Adrenal gland (tissue), 12 donors: ENCODE data around the gene MARK2. TPM values are rescaled to one million over a fixed set of nuclear protein-coding genes. Genes with fewer than 3 reads are reported as not detected.

Source experiments
- DNase-seq, 7 donors: peaks; one replicate each; pipeline ENCODE4 v3.0.0-alpha.2; 2019 to 2020
- H3K27ac ChIP-seq, 5 donors: fragments of 200-600 bp; sonication (generic) in 4 of 5; 1 replicate in 3 of 5; 2 replicates in 2 of 5; pipeline versions ENCODE4 v1.5.1 to v1.8.0; 2016 to 2020; ENCODE audit warnings: mild to moderate bottlenecking in 1 of 5
- H3K27me3 ChIP-seq: fragments of 200-600 bp; 2 replicates; pipeline ENCODE4 v1.8.0; 2021
- H3K36me3 ChIP-seq, 2 donors: fragments of 200-600 bp; replicated peaks in 1 of 2; 1 replicate in 1 of 2; 2 replicates in 1 of 2; pipeline versions ENCODE4 v1.5.1 to v1.8.0; 2018 to 2022
- H3K4me1 ChIP-seq, 2 donors: fragments of 200-600 bp; replicated peaks in 1 of 2; 1 replicate in 1 of 2; 2 replicates in 1 of 2; pipeline versions ENCODE4 v1.5.1 to v1.8.0; 2018 to 2021
- H3K4me3 ChIP-seq, 4 donors: fragments of 200-600 bp; sonication (generic) in 3 of 4; one replicate each; pipeline ENCODE4 v1.5.1; 2016 to 2018
- H3K9me3 ChIP-seq, 3 donors: fragments of 200-600 bp; sonication (generic) in 1 of 3; replicated peaks in 1 of 3; 1 replicate in 2 of 3; 2 replicates in 1 of 3; pipeline versions ENCODE4 v1.5.1 to v1.8.0; 2016 to 2021
- CTCF ChIP-seq, 6 experiments: fragments of 450-650 bp in 4 of 6; fragments of 200-600 bp in 2 of 6; sonication (generic) in 1 of 6; IDR thresholded peaks; 1 replicate in 5 of 6; 2 replicates in 1 of 6; pipeline versions ENCODE4 v1.5.1 to v1.8.0; 2016 to 2021; ENCODE audit warnings: antibody characterized with exemption in 6 of 6, mild to moderate bottlenecking in 2 of 6, moderate library complexity in 1 of 6
- POLR2A ChIP-seq, 2 donors: fragments of 450-650 bp; IDR thresholded peaks; one replicate each; pipeline ENCODE4 v1.6.1; 2017; ENCODE audit warnings: antibody characterized with exemption in 2 of 2, mild to moderate bottlenecking in 2 of 2, moderate library complexity in 1 of 2
- WGBS, 4 donors: extraction: QIAGEN DNeasy Blood & Tissue Kit in 2 of 4; methylation state at CpG; one replicate each; pipeline versions ENCODE4 v1.1.5 to v1.1.7; 2013 to 2017; 5-methylcytosine and 5-hydroxymethylcytosine counted together
- intact Hi-C, 2 donors: fragments of 100-400 bp; cut with DNase I; formaldehyde crosslinking; loops; one replicate each; pipeline versions ENCODE4 v1.14.1 to v1.15.0; 2022 to 2023
- polyA plus RNA-seq, 3 donors: library from polyadenylated mRNA; stranded (reverse); fragments of 200-250 nt in 2 of 3; fragments of 350-450 nt in 1 of 3; fragmentation: Illumina TruSeq in 1 of 3; extraction: RNeasy Lipid Tissue Mini Kit (QIAGEN cat#74804) in 1 of 3; gene quantifications; one replicate each; pipeline ENCODE4 v1.2.3, GENCODE V29; 2013 to 2014
- total RNA-seq, 9 donors: library from RNA; depleted of rRNA in 4 of 9; stranded (reverse); fragments of >200 nt in 4 of 9; fragments of 120-200 nt in 1 of 9; fragmentation: NEBNext Ultra II Directional in 1 of 9; extraction: Animal tissue kit (Norgen Biotek cat#: 25700) in 1 of 9; gene quantifications; one replicate each; pipeline versions ENCODE4 v1.1.0 to v1.2.4, GENCODE V29; 2013 to 2023
- donor health status: healthy with polysubstance abuse.
- donor health status: Bipolar disorder and iron deficiency.
- donor health status: DM: yes; HTN: yes; CAD: no.
- donor health status: DM: no; HTN: no; CAD: no.
- donor health status: DM: no; HTN: no; CAD: no.
- donor health status: DM: yes; HTN: yes; CAD: no.

The MARK2 gene
- total and polyA plus RNA-seq, 12 donors: 7.3 to 39.7 (median 31.6) TPM

- H3K36me3 ChIP-seq: peaks cover 0 to 3% of the 10 kb centered on the region in 2 donors
- no peak overlapping the region for H3K27ac ChIP-seq
- no peak for DNase-seq
- H3K4me3 ChIP-seq: no peak overlapping the region
- 89 to 92% (median 91%) methylated on average over 23 to 34 of the region's 34 CpGs for WGBS, 4 donors
- intact Hi-C loops: no loop called here
- peaks cover 20 to 45% of the 10 kb centered on the region in 2 donors for H3K4me1 ChIP-seq
- no peaks in the 10 kb centered on the region for H3K9me3 ChIP-seq
- TF ChIP-seq POLR2A (IDR thresholded peaks at IDR 0.05): no peak
- no peak for TF ChIP-seq CTCF (IDR thresholded peaks at IDR 0.05)
- H3K27me3 ChIP-seq: no peaks in the 10 kb centered on the region
Measured at GRCh38 chr11:63913866-63914830, 75.2 kb downstream of the MARK2 start.

- no peak overlapping the region for H3K27ac ChIP-seq
- H3K36me3 ChIP-seq: no peaks in the 10 kb centered on the region
- H3K27me3 ChIP-seq: no peaks in the 10 kb centered on the region
- H3K9me3 ChIP-seq: no peaks in the 10 kb centered on the region
- H3K4me1 ChIP-seq: peaks cover 20 to 46% of the 10 kb centered on the region in 2 donors
- TF ChIP-seq POLR2A (IDR thresholded peaks at IDR 0.05) (no peak), CTCF (IDR thresholded peaks at IDR 0.05) (no peak)
- DNase-seq: no peak
- WGBS, 4 donors: 67 to 78% (median 73%) methylated on average over 13 to 20 of the region's 20 CpGs
- H3K4me3 ChIP-seq: no peak overlapping the region
- intact Hi-C loops: no loop called here
Measured at GRCh38 chr11:63914896-63915691, 76.2 kb downstream of the MARK2 start.

- intact Hi-C loops: no loop called here
- peak in 4 of 7 donors; percentile 30 to 56 (median 49) for DNase-seq
- peak overlapping the region in 1 of 5 donors; percentile 81 for H3K27ac ChIP-seq
- H3K27me3 ChIP-seq: no peaks in the 10 kb centered on the region
- H3K9me3 ChIP-seq: no peaks in the 10 kb centered on the region
- peak in 5 of 6 experiments; percentile 26 to 49 (median 41) for TF ChIP-seq CTCF (IDR thresholded peaks at IDR 0.05)
- no peak for TF ChIP-seq POLR2A (IDR thresholded peaks at IDR 0.05)
- WGBS, 4 donors: 3 to 7% (median 6%) methylated on average over 6 to 56 of the region's 56 CpGs; no CpG with 5 or more reads in 1 of the 4 donors
- no peaks in the 10 kb centered on the region for H3K36me3 ChIP-seq
- H3K4me1 ChIP-seq: peaks cover 20 to 46% of the 10 kb centered on the region in 2 donors
- H3K4me3 ChIP-seq: peak overlapping the region in 1 of 4 donors; percentile 60
Measured at GRCh38 chr11:63915961-63916836, 77.3 kb downstream of the MARK2 start.
